Erythroblast (primary cell): Measurements from ENCODE around the gene GRIN2C.

ENCODE experiments used
- GATA1 ChIP-seq: IDR thresholded peaks from 2 replicates; pipeline ENCODE4 v1.6.1; 2011; ENCODE audit warnings: low read depth, mild to moderate bottlenecking, control low read depth, low read length, moderate library complexity
- POLR2A ChIP-seq: IDR thresholded peaks from 2 replicates; pipeline ENCODE4 v1.6.1; 2011; ENCODE audit warnings: mild to moderate bottlenecking, low read length

DNA sequence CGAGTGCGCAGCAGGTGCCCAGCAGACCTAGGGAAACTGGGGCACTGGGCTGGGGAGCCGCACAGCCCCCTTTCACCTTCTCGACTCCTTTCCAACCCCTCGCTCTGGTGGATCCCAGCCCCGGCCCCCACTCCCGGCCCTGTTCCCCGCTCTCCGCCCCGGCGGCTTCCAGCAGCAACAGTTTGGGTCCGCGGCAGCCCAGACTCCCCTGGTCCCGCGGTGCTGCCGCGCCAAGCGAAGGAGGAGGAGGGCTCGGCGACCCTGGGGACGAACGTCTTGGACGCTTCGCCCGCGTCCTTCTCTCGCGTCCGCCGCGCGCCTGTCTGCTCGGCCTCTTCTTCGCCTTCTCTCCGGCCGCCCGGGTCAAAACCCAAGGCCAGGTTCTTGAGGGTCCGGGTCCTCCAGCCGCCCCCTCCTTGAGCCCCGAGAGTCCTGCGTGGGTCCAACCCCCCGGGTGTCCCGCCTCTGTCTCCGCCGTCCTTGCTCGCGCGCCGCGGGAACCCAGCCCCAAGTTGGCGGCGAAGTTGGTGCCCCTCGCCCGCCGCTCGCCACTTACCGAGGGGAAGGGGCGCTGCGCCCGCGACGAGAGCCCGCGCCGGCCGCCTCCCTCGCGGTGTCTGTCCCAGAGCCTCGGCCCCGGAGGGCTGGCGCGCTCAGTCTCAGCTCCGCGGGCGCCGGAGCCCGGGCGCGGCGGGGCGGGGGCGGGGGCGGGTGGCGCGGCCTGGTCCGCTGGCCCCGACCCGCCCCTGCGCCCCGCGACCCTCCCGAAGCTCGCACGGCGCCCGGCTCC is 1.4 kb upstream of the GRIN2C start:
- TF ChIP-seq POLR2A (no peak), GATA1 (no peak)
